NCI-H446 treated with DMSO at 0.1 percent for 48 hours (cell line): ENCODE measurements around the gene SNX9.

Experiments
- DNase-seq: peaks from one replicate; lab custom pipeline; 2025; lab: John Stamatoyannopoulos, UW

SNX9 gene

DNA sequence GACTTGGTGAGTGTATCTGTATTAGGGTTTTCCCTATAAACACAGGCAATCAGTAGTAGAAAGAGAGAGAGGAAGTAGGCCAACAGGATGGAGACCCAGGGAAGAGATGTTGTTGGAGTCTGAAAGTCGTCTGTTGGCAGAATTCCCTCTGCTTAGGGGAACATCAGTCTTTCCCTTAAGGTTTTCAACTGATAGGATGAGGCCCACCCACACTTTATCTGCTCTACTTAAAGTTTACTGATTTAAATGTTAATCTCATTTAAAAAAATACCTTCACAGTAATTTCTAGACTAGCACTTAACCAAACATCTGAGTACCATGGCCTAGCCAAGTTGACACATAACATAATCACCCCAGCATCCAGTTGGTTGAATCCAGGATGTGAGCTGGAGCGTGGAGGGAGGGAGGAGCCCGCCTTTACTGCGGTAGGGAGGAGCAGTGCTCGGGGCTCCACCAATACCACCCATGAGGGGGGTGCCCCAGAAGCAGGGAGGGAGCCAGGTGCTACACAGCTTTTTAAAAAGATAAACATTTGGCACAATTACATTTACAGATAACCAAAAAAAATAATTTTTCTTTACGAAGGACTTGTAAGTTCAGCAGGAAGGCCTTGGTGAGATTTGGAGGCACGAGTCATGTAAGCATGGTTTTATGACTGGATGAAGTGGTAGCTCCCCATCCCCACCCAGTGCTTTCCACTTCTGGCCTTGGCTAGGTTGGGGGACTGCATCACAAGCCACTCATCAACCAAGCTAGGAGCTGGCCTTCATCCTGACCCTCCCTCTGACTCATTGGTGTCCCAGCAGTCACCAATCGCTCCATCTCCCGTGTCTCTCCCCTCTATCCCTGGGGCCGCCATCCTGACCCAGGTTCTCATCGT, 18.4 kb upstream of the SNX9 start:
- no peak for DNase-seq

DNA sequence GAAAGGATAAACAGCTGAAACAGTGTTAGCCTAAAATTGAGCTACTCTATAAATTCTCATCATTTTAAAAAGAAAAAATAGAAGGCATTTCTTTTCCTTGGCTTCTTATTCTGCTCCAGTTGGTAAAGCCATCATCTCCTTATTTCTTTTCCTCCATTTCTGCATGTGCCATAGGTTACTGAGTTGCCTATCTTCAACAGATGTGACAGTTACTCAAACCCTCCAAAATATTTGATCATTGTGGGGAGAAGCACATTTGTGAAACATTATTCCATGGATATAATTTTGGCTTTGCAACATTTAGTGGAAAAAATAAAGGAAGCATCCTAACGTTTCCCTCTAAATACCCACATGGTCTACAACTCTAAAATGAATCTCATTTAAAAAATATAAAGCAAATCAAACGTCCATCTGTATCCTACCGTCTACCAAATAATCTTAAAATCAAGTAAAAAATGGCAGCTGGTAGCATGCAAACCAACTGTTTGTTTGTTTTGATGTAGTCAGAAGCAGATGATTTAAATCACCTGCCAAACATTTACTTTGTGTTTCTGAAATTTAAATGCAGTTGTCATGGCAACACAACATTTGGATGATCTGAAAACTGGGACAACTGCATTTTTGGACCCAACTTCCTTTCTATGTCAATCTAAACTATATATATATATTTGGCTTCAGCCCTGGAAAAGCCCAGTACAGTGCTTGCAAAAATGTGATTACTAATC, 16.8 kb upstream of the SNX9 start:
- no peak for DNase-seq

DNA sequence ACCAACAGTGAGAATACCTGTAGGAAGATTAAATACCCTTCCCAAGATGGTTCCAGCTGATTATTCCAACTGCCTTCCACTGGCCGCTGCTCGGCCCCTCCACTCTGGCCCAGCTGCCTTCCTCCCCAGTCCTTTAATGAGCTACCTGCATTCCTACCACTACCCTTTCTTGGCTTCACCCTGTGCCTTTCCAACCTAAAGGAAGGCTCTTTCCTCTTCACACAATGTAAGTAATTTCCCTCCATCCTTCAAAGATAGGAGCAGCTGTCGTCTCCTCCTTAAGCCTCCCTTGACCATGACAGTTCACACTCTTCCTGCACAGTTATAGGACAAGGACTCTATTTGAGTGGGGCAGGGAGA, 16.2 kb upstream of the SNX9 start:
- no peak for DNase-seq

DNA sequence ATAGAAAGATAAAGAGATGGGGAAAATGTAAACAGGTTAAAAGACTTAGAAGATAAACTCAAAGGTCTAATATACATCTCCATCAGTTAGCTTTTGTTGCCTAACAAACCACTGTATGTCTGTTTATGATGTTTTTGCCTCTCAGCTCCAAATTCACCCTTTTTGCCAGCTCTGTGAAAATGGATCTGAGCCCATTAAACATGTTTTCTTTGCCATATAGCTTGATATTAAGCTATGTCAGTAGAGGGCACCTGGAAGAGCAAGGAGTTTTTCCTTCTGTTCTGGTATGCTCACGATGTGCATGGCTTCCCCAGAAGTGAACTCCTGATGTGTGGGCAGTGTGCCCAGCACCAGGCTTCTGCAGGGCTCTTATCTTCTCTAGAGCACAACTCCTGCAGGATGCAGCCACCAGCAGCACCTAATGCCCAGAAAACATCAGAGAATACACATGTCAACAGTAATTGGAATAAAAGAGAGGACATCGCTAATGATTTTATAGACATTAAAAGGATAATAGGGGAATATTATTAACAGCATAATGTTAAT, 14.6 kb upstream of the SNX9 start:
- DNase-seq = no peak

GRCh38 chr6:157809613-157810012, 13.4 kb upstream of the SNX9 start:
- DNase-seq = no peak

DNA sequence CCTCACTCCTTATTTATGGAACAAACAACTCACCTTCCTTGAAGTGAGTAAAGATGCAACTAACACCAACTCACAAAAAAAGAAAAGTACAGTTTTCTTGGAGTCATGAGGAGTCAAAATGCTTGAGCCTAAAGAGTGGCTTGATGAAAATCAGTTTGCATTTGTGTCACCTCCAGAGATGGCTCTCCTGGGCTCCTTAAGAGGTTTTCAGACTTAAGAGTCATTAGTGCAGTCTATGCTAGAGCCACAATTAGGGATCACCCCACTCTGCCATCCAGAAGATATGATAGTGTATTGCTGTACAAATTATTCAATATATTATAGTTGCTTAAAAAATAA, 11.9 kb upstream of the SNX9 start:
- DNase-seq = no peak

GRCh38 chr6:157811476-157812173, 11.4 kb upstream of the SNX9 start:
- no peak for DNase-seq

- no peak for DNase-seq
These were observed 10.4 kb upstream of the SNX9 start for GRCh38 chr6:157812425-157813171.

DNA sequence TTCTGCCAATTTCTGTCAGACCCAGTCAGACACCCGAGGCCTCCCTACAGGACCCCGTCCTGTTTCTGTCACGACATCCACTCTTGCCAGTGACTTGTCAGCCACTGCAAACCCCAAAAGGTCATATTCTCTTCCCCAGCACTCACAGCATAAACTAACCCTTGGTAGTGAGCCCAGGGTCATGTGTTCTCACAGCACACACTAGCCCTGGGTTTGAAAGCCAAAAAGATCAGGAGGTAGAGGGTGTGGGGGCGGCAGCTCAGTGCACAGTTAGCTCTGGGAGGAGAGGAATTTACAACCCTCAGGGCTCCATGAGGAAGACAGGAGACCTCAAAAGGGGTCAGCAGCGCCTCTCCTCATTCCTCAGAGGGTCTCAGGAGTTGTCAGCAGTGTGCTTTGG, 9.9 kb upstream of the SNX9 start:
- no peak for DNase-seq

DNA sequence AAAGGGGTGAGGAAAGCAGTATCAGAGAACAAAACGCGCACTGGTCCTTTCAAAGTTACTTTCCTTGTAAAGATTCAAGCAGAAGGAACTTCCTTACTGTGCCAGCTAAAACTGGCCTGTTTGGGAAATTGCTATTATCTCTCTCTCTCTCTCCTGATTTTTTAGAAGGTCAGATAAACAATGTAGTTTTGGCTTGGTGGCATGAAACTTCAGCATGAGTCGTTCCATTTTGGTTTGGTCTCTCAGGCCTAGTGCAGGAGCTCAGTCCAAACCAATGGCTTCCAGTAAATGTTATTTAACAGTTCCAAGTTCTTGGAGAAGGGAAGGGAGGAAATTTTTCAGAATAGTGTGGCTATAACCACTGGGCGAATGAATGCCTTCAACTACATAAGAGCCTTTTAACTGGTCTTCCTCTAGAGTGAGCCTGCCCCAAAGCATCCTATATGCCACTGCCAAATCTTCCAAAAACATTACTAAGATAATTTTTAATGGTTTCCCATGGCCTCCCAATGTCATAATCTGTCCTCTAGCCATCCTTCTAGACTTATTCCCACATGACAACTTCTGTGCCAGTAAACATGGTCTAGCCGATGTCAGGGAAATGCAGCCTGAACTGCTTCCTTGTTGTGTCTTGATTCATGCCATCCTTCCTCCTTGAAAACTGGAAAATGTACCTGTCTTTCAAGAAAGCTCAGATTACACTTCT, 9.1 kb upstream of the SNX9 start:
- no peak for DNase-seq

DNA sequence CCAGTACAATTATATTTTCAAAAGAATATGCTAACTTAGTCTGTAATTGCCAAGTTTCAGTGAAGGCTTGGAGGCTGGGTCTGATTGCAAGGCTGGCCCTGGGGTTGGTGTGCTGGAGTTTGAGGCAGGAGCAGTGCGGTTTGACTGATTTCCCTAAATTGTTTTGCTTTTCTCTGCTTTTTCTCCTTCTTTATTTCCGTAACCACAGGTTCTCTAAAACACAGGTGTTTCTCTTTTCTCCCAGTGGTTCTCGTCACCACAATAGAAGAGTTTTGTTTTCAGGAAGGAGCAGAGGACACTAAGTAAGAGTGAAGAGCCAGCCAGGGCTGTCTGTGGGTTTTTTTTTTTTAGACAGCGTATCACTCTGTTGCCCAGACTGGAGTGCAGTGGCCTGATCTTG, 8.2 kb upstream of the SNX9 start:
- DNase-seq = no peak

DNA sequence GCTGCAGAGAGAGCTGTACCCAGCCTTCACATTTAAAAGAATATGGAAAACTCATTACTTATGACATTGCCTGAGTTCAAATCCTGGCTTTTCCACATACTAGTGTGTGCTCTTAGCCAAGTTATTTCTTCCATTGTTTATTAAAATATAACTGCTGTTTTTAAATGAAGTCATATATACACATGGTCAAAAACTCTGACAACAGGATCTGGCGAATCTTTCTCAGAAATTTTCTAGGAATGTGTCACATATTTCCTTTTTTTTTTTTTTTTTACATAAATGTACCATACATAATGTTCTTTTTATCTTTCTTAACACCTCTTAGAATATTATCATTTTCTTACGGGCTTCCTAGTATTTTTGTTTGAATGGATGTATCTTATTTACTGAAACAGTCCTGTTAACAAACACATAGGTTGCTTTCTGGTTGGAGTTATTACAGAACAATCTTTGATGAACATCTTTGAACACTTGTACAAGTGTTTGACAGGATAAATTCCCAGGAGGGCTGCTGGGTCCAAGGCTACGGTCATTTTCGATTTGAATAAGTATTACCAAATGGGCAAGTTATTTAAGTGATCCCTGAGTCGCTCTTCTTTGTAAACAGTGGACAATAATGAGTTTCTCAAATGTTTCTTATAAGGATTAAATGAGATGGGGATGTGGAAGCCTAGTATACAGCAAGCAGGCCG, 1.6 kb upstream of the SNX9 start:
- DNase-seq = no peak

DNA sequence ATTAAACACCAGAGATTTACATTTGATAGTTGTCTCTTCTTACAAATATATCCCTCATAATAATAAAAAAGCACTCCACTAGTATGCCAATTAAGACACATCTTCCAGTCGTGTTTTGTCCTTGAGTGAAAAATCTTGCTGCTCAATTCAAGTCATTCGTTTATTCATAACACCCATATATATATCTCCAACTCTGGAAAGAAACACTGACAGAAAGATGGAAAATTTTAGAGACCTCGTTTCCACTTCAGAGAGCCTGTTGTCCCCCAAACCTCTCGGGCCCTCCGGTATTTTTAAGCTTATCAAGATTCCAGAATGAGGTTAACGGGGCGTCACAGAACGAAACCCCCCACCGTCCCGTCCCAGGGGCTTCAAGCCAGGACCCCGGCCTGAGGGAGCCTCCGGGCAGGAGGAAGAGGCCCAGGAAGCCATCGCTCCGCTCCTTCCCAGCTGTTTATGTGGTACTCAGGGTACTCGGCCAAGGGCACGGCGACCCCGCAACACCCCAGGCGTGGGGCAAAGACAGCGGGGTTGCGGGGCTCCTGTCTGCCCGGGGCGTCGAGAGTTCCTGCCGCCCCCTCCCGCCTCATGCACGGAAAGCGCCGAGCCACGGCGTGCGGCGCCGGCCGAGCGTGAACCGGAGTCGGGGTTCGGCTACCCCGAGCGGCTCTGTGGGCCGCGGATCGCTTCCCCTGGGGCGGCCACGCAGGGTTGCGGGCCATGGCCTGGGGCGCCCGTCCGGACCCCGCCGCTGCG, 623 bp upstream of the SNX9 start:
- DNase-seq = no peak

GRCh38 chr6:157823528-157824370, 703 bp downstream of the SNX9 start:
- peak; percentile 17 for DNase-seq

DNA sequence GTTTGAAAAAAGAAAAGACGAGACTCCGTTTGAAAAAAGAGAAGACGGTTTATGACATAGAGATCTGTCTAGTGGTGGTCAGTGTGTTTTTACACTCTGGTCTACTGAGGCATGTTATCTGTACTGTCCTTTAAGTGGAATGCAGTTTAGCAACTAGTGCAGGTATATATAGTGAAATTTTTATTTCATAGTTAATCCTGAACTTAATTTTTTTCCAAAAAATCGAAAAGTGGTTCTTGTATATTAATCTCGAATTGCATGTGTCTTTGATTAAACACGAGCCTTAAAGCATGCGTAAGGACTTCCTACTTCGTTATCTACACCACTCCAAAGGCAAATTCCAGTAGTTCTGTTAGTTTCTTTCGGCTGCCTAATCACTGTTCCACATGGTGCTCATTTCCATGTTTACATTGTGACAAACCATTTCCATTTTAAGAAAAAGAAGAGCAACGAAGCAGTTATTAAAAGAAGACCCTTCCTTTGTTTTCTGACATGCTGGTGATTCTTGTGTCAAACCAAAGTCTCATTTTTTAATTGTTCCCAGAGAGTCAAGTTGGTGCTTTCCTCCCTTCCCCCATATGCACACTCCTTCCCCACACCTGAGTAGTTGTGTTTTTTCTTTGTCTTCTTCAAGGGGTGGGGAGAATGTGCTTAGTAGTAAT, 2.3 kb downstream of the SNX9 start:
- DNase-seq = no peak

GRCh38 chr6:157830354-157831017, 7.4 kb downstream of the SNX9 start:
- peak; percentile 70 for DNase-seq

DNA sequence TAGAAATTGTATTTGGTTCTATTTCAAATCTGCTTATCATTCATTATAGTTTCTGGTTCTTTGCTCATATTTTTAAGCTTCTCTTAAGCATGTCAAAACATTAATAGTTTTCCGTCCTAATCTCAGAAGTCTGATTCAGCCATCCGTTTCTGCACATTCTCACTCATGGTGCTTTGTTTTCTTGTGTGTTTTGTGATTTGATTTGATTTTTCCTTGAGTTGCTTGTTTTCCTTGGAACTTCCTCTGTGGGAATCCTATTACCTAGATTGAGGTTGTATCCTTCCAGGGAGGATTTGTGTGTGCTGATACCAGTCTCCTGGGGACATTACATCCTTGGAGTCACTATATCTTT, 7.9 kb downstream of the SNX9 start:
- no peak for DNase-seq
